Peyer's patch (tissue), 4 donors: ENCODE results near the gene KIAA0319L. TPM values are rescaled to one million over a fixed set of nuclear protein-coding genes. Genes with fewer than 3 reads are reported as not detected.

Experiments
- DNase-seq, 3 donors: peaks; one replicate each; pipeline ENCODE4 v3.0.0-alpha.2; 2017 to 2019
- H3K27ac ChIP-seq, 4 donors: fragments of 200-600 bp; sonication (generic); one replicate each; pipeline ENCODE4 v1.5.1; 2016 to 2019
- H3K27me3 ChIP-seq, 2 donors: fragments of 200-600 bp; sonication (generic); one replicate each; pipeline ENCODE4 v1.5.1; 2019
- H3K36me3 ChIP-seq, 3 donors: fragments of 200-600 bp; sonication (generic); one replicate each; pipeline ENCODE4 v1.5.1; 2016 to 2019
- H3K4me1 ChIP-seq, 4 donors: fragments of 200-600 bp; sonication (generic); one replicate each; pipeline ENCODE4 v1.5.1; 2016 to 2019
- H3K4me3 ChIP-seq, 4 donors: fragments of 200-600 bp; sonication (generic); 1 replicate in 3 of 4; 2 replicates in 1 of 4; pipeline ENCODE4 v1.5.1; 2016 to 2019; ENCODE audit warnings: mild to moderate bottlenecking in 1 of 4
- H3K9me3 ChIP-seq, 4 donors: fragments of 200-600 bp; sonication (generic); one replicate each; pipeline ENCODE4 v1.5.1; 2016 to 2019; ENCODE audit warnings: mild to moderate bottlenecking in 1 of 4
- POLR2A ChIP-seq, 2 donors: fragments of 450-650 bp; IDR thresholded peaks; one replicate each; pipeline ENCODE4 v1.5.1; 2017; ENCODE audit warnings: antibody characterized with exemption in 2 of 2, mild to moderate bottlenecking in 2 of 2, moderate library complexity in 2 of 2
- total RNA-seq, 4 donors: library from RNA; depleted of rRNA; stranded (reverse); fragments of >200 nt; gene quantifications; one replicate each; pipeline ENCODE4 v1.1.0, GENCODE V29; 2016
- TF ChIP-seq, protein P1 (sequence below), 6 experiments: fragments of 450-650 bp in 4 of 6; fragments of 200-600 bp in 2 of 6; sonication (generic) in 1 of 6; IDR thresholded peaks; one replicate each; pipeline ENCODE4 v1.5.1; 2017 to 2019; ENCODE audit warnings: antibody characterized with exemption in 6 of 6, mild to moderate bottlenecking in 3 of 6, moderate library complexity in 1 of 6

KIAA0319L gene
- total RNA-seq, 4 donors from 2014 or later: 88.3 to 143 (median 129) TPM

DNA sequence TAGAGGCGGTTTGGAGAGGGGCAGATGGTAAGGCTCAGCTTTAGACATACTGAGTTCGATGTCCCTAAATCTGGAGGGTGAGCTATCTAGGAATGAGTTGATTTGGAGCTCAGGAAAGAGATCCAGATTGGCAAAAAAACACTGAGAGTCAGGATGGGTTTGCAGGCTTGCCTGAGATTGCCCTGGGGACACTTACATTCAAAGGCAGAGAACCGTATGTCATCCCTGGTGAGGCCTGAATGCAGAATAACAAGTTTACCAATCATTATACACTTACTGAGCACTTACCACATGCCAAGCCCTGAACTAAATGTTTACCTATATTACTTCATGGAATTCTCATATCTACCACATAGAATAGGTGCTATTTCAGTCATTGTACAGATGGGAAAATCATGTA lies 43.4 kb upstream of the KIAA0319L start:
- Histone ChIP-seq H3K27ac (no peak overlapping the region), H3K4me3 (no peak overlapping the region), H3K27me3 (no peaks in the 10 kb centered on the region), H3K36me3 (peaks cover 0 to 40% (median 0%) of the 10 kb centered on the region in 3 donors), H3K9me3 (no peaks in the 10 kb centered on the region), H3K4me1 (no peaks in the 10 kb centered on the region)
- TF ChIP-seq, protein P1, sequence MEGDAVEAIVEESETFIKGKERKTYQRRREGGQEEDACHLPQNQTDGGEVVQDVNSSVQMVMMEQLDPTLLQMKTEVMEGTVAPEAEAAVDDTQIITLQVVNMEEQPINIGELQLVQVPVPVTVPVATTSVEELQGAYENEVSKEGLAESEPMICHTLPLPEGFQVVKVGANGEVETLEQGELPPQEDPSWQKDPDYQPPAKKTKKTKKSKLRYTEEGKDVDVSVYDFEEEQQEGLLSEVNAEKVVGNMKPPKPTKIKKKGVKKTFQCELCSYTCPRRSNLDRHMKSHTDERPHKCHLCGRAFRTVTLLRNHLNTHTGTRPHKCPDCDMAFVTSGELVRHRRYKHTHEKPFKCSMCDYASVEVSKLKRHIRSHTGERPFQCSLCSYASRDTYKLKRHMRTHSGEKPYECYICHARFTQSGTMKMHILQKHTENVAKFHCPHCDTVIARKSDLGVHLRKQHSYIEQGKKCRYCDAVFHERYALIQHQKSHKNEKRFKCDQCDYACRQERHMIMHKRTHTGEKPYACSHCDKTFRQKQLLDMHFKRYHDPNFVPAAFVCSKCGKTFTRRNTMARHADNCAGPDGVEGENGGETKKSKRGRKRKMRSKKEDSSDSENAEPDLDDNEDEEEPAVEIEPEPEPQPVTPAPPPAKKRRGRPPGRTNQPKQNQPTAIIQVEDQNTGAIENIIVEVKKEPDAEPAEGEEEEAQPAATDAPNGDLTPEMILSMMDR (IDR thresholded peaks at IDR 0.05): no peak
- no peak for TF ChIP-seq POLR2A (IDR thresholded peaks at IDR 0.05)
- no peak for DNase-seq

DNA sequence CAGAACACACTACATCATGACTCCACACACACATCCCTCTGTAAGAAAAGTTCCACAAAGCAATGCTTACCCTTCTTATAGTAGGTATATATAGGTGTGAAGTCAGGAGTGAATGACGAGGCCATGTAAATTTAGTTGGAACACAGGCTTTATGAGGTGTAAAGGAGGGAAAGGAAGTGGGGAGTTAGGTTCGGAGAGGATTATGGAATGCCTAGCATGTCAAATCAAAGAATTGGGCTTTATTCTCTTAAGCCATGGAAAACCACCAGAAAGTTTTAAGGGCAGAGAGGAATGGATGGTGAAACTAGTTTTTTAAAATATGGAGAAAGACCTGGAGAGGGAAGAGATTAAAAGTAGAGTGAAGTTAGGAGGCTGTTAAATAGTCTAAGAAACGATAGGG lies 42.2 kb upstream of the KIAA0319L start:
- no peaks in the 10 kb centered on the region for H3K27me3 ChIP-seq
- no peak overlapping the region for H3K27ac ChIP-seq
- no peak overlapping the region for H3K4me3 ChIP-seq
- H3K4me1 ChIP-seq: no peaks in the 10 kb centered on the region
- peaks cover 0 to 28% (median 0%) of the 10 kb centered on the region in 3 donors for H3K36me3 ChIP-seq
- no peak for TF ChIP-seq POLR2A (IDR thresholded peaks at IDR 0.05)
- TF ChIP-seq, protein P1 (IDR thresholded peaks at IDR 0.05): no peak
- no peaks in the 10 kb centered on the region for H3K9me3 ChIP-seq
- no peak for DNase-seq

- Histone ChIP-seq H3K4me3 (no peak overlapping the region), H3K27me3 (no peaks in the 10 kb centered on the region), H3K36me3 (peaks cover 0 to 23% (median 0%) of the 10 kb centered on the region in 3 donors), H3K27ac (no peak overlapping the region), H3K4me1 (no peaks in the 10 kb centered on the region), H3K9me3 (no peaks in the 10 kb centered on the region)
- TF ChIP-seq POLR2A (IDR thresholded peaks at IDR 0.05): no peak
- TF ChIP-seq, protein P1 (IDR thresholded peaks at IDR 0.05): no peak
- DNase-seq: no peak
Measured at GRCh38 chr1:35598895-35599294, 41.7 kb upstream of the KIAA0319L start.

DNA sequence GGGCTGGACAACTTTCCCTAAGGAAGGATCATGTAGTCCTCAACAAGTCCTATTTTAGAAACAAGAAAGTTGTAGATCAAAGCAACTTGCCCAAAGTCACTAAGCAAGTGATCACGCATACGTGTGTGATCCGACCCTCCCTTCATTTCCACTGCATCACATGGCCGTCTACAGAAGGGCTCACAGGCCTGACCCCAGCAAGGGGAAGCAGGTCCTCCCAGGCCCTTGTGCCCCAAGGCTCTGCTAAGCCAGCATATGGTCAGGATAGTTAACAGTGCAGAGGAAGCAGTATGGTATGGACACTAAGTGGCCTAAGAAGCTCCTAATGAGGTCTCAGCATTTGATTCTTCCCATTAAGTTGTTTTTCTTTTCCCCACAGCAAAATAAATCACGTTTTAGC lies 40.7 kb upstream of the KIAA0319L start:
- Histone ChIP-seq H3K9me3 (no peaks in the 10 kb centered on the region), H3K4me3 (no peak overlapping the region), H3K4me1 (no peaks in the 10 kb centered on the region), H3K27ac (no peak overlapping the region), H3K27me3 (no peaks in the 10 kb centered on the region), H3K36me3 (peaks cover 0 to 14% (median 0%) of the 10 kb centered on the region in 3 donors)
- DNase-seq: no peak
- TF ChIP-seq, protein P1 (IDR thresholded peaks at IDR 0.05): no peak
- TF ChIP-seq POLR2A (IDR thresholded peaks at IDR 0.05): no peak

DNA sequence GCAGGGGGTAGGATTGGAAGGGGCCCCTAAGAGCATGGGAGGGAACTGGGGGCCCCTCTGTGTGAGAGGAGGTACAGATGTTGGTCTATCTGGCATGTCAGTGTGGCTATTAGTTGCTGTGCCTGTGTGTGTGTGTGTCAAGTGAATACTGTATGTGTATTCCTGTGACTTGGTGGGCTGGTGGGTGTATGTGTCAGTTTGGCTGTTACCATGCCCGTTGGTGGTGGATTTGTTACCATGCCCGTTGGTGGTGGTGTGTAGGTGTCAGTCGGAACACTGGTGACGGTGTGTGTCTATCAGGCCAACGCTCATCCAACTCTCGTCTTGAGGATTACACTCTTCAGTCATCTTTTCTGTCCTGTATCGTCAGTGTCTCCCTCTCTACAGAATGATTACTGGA lies 38.5 kb upstream of the KIAA0319L start:
- Histone ChIP-seq H3K4me3 (no peak overlapping the region), H3K4me1 (no peaks in the 10 kb centered on the region), H3K27ac (no peak overlapping the region), H3K9me3 (no peaks in the 10 kb centered on the region), H3K27me3 (no peaks in the 10 kb centered on the region), H3K36me3 (no peaks in the 10 kb centered on the region)
- DNase-seq: no peak
- no peak for TF ChIP-seq POLR2A (IDR thresholded peaks at IDR 0.05)
- TF ChIP-seq, protein P1 (IDR thresholded peaks at IDR 0.05): no peak
